NT2/D1 (cell line): Measurements from ENCODE around the gene NLGN1.
"Not testable (repeated sequence)": the region's sequence is repeated elsewhere in the genome, so short reads cannot be mapped to it uniquely, and the experiment has no call there.

ENCODE experiments used
- DNase-seq: peaks from one replicate; pipeline ENCODE4 v3.0.0-alpha.2; 2011; ENCODE audit warnings: low read depth, low spot score
- H3K27me3 ChIP-seq: 2 replicates; pipeline ENCODE4 v1.6.0; 2011; ENCODE audit warnings: mild to moderate bottlenecking; ENCODE audit not compliant: insufficient read length, insufficient read depth
- H3K36me3 ChIP-seq: 2 replicates; pipeline ENCODE4 v1.6.1; 2011; ENCODE audit warnings: mild to moderate bottlenecking, low read length, mixed read lengths; ENCODE audit not compliant: insufficient read depth, insufficient read length
- H3K4me1 ChIP-seq: 2 replicates; pipeline ENCODE4 v1.5.1; 2011; ENCODE audit not compliant: insufficient read depth, insufficient read length
- H3K4me3 ChIP-seq: 2 replicates; pipeline ENCODE4 v1.5.1; 2011; ENCODE audit warnings: low read depth; ENCODE audit not compliant: insufficient read length
- H3K9ac ChIP-seq: 2 replicates; pipeline ENCODE4 v1.6.0; 2011; ENCODE audit warnings: low read depth; ENCODE audit not compliant: insufficient read length
- H3K9me3 ChIP-seq: 2 replicates; pipeline ENCODE4 v1.5.1; 2011; ENCODE audit warnings: mild to moderate bottlenecking, low read length; ENCODE audit not compliant: insufficient read depth
- SUZ12 ChIP-seq: IDR thresholded peaks from 2 replicates; pipeline ENCODE4 v1.6.1; 2011; ENCODE audit not compliant: insufficient read length, insufficient read depth; ENCODE audit errors: extremely low read depth
- YY1 ChIP-seq: IDR thresholded peaks from 2 replicates; pipeline ENCODE4 v1.6.1; 2011; ENCODE audit not compliant: insufficient read length, insufficient read depth
- ZNF274 ChIP-seq: IDR thresholded peaks from 2 replicates; pipeline ENCODE4 v1.6.1; 2011; ENCODE audit warnings: mild to moderate bottlenecking, low read depth, low read length

Gene NLGN1

GRCh38 chr3:173397161-173398110 is at the start of gene NLGN1:
TSS of gene NLGN1 (plus strand) at chr3:173397744.
- peaks cover 55% of the 10 kb centered on the region for H3K27me3 ChIP-seq
- no peaks in the 10 kb centered on the region for H3K36me3 ChIP-seq
- peak; percentile 60 for DNase-seq
- TF ChIP-seq YY1 = no peak
- TF ChIP-seq ZNF274 = no peak
- TF ChIP-seq SUZ12 = no peak
- H3K9me3 ChIP-seq = no peaks in the 10 kb centered on the region
- no peaks in the 10 kb centered on the region for H3K4me1 ChIP-seq
- H3K4me3 ChIP-seq = peak within 1 kb of the TSS; percentile 82
- H3K9ac ChIP-seq = peak within 1 kb of the TSS; percentile 90

GRCh38 chr3:173351886-173352285 is 45.7 kb upstream of the NLGN1 start:
- no peak for DNase-seq
- H3K9ac ChIP-seq = no peak overlapping the region
- no peaks in the 10 kb centered on the region for H3K27me3 ChIP-seq
- TF ChIP-seq ZNF274 (no peak), YY1 (no peak), SUZ12 (no peak)
- no peaks in the 10 kb centered on the region for H3K4me1 ChIP-seq
- H3K9me3 ChIP-seq = no peaks in the 10 kb centered on the region
- H3K36me3 ChIP-seq = no peaks in the 10 kb centered on the region
- H3K4me3 ChIP-seq = no peak overlapping the region

GRCh38 chr3:173353137-173353536 is 44.4 kb upstream of the NLGN1 start:
- H3K27me3 ChIP-seq, H3K4me3 ChIP-seq, H3K9ac ChIP-seq, DNase-seq, H3K36me3 ChIP-seq, H3K4me1 ChIP-seq, H3K9me3 ChIP-seq: not testable (repeated sequence)

- Histone ChIP-seq H3K9me3 (no peaks in the 10 kb centered on the region), H3K27me3 (no peaks in the 10 kb centered on the region), H3K4me3 (no peak overlapping the region), H3K9ac (no peak overlapping the region), H3K4me1 (no peaks in the 10 kb centered on the region), H3K36me3 (no peaks in the 10 kb centered on the region)
- no peak for DNase-seq
- TF ChIP-seq SUZ12 = no peak
Measured at GRCh38 chr3:173354124-173354523, 43.4 kb upstream of the NLGN1 start.

- DNase-seq = no peak
- no peaks in the 10 kb centered on the region for H3K27me3 ChIP-seq
- H3K9me3 ChIP-seq = no peaks in the 10 kb centered on the region
- no peaks in the 10 kb centered on the region for H3K4me1 ChIP-seq
- H3K36me3 ChIP-seq = no peaks in the 10 kb centered on the region
- no peak for TF ChIP-seq YY1
- no peak for TF ChIP-seq ZNF274
- TF ChIP-seq SUZ12 = no peak
- no peak overlapping the region for H3K4me3 ChIP-seq
- no peak overlapping the region for H3K9ac ChIP-seq
Measured at GRCh38 chr3:173371848-173372487, 25.6 kb upstream of the NLGN1 start.

- Histone ChIP-seq H3K36me3 (no peaks in the 10 kb centered on the region), H3K9ac (no peak overlapping the region), H3K9me3 (no peaks in the 10 kb centered on the region), H3K4me3 (no peak overlapping the region), H3K4me1 (no peaks in the 10 kb centered on the region), H3K27me3 (no peaks in the 10 kb centered on the region)
- no peak for DNase-seq
- TF ChIP-seq SUZ12 (no peak), ZNF274 (no peak), YY1 (no peak)
Measured at GRCh38 chr3:173380681-173381080, 16.9 kb upstream of the NLGN1 start.

GRCh38 chr3:173381936-173382335 is 15.6 kb upstream of the NLGN1 start:
- not testable (repeated sequence) for H3K4me1 ChIP-seq, H3K36me3 ChIP-seq, H3K4me3 ChIP-seq, DNase-seq, H3K27me3 ChIP-seq, H3K9me3 ChIP-seq, H3K9ac ChIP-seq
